ENCODE data around the gene LCN15.

LCN15 gene

GRCh38 chr9:136754626-136755301 is 9.6 kb downstream of the LCN15 start:
- no peak overlapping the region for H3K27ac ChIP-seq
- peaks cover 5% of the 10 kb centered on the region for H3K9me3 ChIP-seq (ENCODE audit: severe bottlenecking)
- H3K36me3 ChIP-seq: no peaks in the 10 kb centered on the region
- TF ChIP-seq CTCF (IDR thresholded peaks at IDR 0.05; ENCODE audit: low read depth, low read length): no peak
- no peak for DNase-seq
- no peak overlapping the region for H3K4me3 ChIP-seq (ENCODE audit: low read depth, low read length)
- H3K27me3 ChIP-seq (ENCODE audit: insufficient read depth, low read depth, severe bottlenecking): no peaks in the 10 kb centered on the region

GRCh38 chr9:136754059-136754572 is 10.2 kb downstream of the LCN15 start:
- H3K4me3 ChIP-seq (ENCODE audit: low read depth, low read length): no peak overlapping the region
- no peaks in the 10 kb centered on the region for H3K36me3 ChIP-seq
- no peak overlapping the region for H3K27ac ChIP-seq
- no peak for DNase-seq
- peaks cover 5% of the 10 kb centered on the region for H3K9me3 ChIP-seq (ENCODE audit: severe bottlenecking)
- TF ChIP-seq CTCF (IDR thresholded peaks at IDR 0.05; ENCODE audit: low read depth, low read length): no peak
- no peaks in the 10 kb centered on the region for H3K27me3 ChIP-seq (ENCODE audit: insufficient read depth, low read depth, severe bottlenecking)

- no peaks in the 10 kb centered on the region for H3K27me3 ChIP-seq (ENCODE audit: insufficient read depth, low read depth, severe bottlenecking)
- H3K9me3 ChIP-seq (ENCODE audit: severe bottlenecking): peaks cover 5% of the 10 kb centered on the region
- no peak for DNase-seq
- no peak overlapping the region for H3K4me3 ChIP-seq (ENCODE audit: low read depth, low read length)
- H3K27ac ChIP-seq: no peak overlapping the region
- TF ChIP-seq CTCF (IDR thresholded peaks at IDR 0.05; ENCODE audit: low read depth, low read length): no peak
- H3K36me3 ChIP-seq: no peaks in the 10 kb centered on the region
These were observed 10.8 kb downstream of the LCN15 start for GRCh38 chr9:136753371-136754058.

- Histone ChIP-seq H3K36me3 (no peaks in the 10 kb centered on the region), H3K27me3 (ENCODE audit: insufficient read depth, low read depth, severe bottlenecking) (no peaks in the 10 kb centered on the region), H3K27ac (no peak overlapping the region), H3K4me3 (ENCODE audit: low read depth, low read length) (no peak overlapping the region), H3K9me3 (ENCODE audit: severe bottlenecking) (peaks cover 5% of the 10 kb centered on the region)
- DNase-seq: no peak
- no peak for TF ChIP-seq CTCF (IDR thresholded peaks at IDR 0.05; ENCODE audit: low read depth, low read length)
These were observed 12.5 kb downstream of the LCN15 start for GRCh38 chr9:136751814-136752213.

GRCh38 chr9:136751244-136751643 is 13.1 kb downstream of the LCN15 start:
- no peak for TF ChIP-seq CTCF (IDR thresholded peaks at IDR 0.05; ENCODE audit: low read depth, low read length)
- peaks cover 1% of the 10 kb centered on the region for H3K9me3 ChIP-seq (ENCODE audit: severe bottlenecking)
- no peaks in the 10 kb centered on the region for H3K36me3 ChIP-seq
- no peak overlapping the region for H3K27ac ChIP-seq
- H3K4me3 ChIP-seq (ENCODE audit: low read depth, low read length): no peak overlapping the region
- H3K27me3 ChIP-seq (ENCODE audit: insufficient read depth, low read depth, severe bottlenecking): no peaks in the 10 kb centered on the region
- DNase-seq: no peak
